ENCODE measurements around the gene SFMBT2.

The SFMBT2 gene

GRCh38 chr10:7269988-7270387 lies 140.8 kb downstream of the SFMBT2 start:
- Histone ChIP-seq H3K4me3 (ENCODE audit: low read length) (no peak overlapping the region), H3K27me3 (ENCODE audit: insufficient read depth, low read length) (no peaks in the 10 kb centered on the region), H3K36me3 (ENCODE audit: insufficient read depth, low read depth, low read length) (no peaks in the 10 kb centered on the region), H3K27ac (ENCODE audit: low read length) (no peak overlapping the region), H3K9me3 (ENCODE audit: insufficient read depth, low read depth, low read length) (no peaks in the 10 kb centered on the region), H3K4me1 (ENCODE audit: insufficient read depth, low read length) (no peaks in the 10 kb centered on the region), H3K9ac (ENCODE audit: low read depth, low read length) (no peak overlapping the region)

GRCh38 chr10:7267142-7267541 lies 143.7 kb downstream of the SFMBT2 start:
- no peaks in the 10 kb centered on the region for H3K36me3 ChIP-seq (ENCODE audit: insufficient read depth, low read depth, low read length)
- no peaks in the 10 kb centered on the region for H3K9me3 ChIP-seq (ENCODE audit: insufficient read depth, low read depth, low read length)
- no peak overlapping the region for H3K27ac ChIP-seq (ENCODE audit: low read length)
- no peak overlapping the region for H3K4me3 ChIP-seq (ENCODE audit: low read length)
- H3K4me1 ChIP-seq (ENCODE audit: insufficient read depth, low read length), result no peaks in the 10 kb centered on the region
- H3K9ac ChIP-seq (ENCODE audit: low read depth, low read length), result no peak overlapping the region
- no peaks in the 10 kb centered on the region for H3K27me3 ChIP-seq (ENCODE audit: insufficient read depth, low read length)

- Histone ChIP-seq H3K27me3 (ENCODE audit: insufficient read depth, low read length) (no peaks in the 10 kb centered on the region), H3K9ac (ENCODE audit: low read depth, low read length) (no peak overlapping the region), H3K9me3 (ENCODE audit: insufficient read depth, low read depth, low read length) (no peaks in the 10 kb centered on the region), H3K27ac (ENCODE audit: low read length) (no peak overlapping the region), H3K4me1 (ENCODE audit: insufficient read depth, low read length) (no peaks in the 10 kb centered on the region), H3K4me3 (ENCODE audit: low read length) (no peak overlapping the region), H3K36me3 (ENCODE audit: insufficient read depth, low read depth, low read length) (no peaks in the 10 kb centered on the region)
Measured at GRCh38 chr10:7265396-7266123, 145.3 kb downstream of the SFMBT2 start.

DNA sequence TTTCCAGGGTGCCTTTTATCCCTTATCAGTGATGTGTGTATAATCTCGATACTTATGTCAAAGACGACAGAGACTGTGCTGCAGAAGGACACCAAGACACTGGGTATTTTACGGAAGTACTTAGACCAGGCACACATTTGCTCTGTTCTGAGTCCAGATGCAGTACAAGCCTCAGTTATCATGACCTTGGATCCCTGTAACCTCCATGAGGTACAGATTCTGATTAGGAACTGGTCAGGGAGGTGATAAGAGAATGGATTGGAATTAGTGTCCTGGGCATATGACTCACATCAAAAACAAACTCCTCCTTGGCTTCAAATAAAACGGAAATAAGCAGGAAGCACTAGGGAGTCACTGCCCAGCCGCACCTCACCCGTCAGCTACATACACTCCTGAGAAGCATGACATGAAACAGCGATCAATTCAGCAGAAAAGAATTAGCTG lies 146.5 kb downstream of the SFMBT2 start:
- Histone ChIP-seq H3K4me3 (ENCODE audit: low read length) (no peak overlapping the region), H3K9me3 (ENCODE audit: insufficient read depth, low read depth, low read length) (no peaks in the 10 kb centered on the region), H3K27ac (ENCODE audit: low read length) (no peak overlapping the region), H3K27me3 (ENCODE audit: insufficient read depth, low read length) (no peaks in the 10 kb centered on the region), H3K9ac (ENCODE audit: low read depth, low read length) (no peak overlapping the region), H3K36me3 (ENCODE audit: insufficient read depth, low read depth, low read length) (no peaks in the 10 kb centered on the region), H3K4me1 (ENCODE audit: insufficient read depth, low read length) (no peaks in the 10 kb centered on the region)

GRCh38 chr10:7263616-7264015 lies 147.2 kb downstream of the SFMBT2 start:
- H3K36me3 ChIP-seq (ENCODE audit: insufficient read depth, low read depth, low read length), result no peaks in the 10 kb centered on the region
- no peak overlapping the region for H3K9ac ChIP-seq (ENCODE audit: low read depth, low read length)
- H3K27ac ChIP-seq (ENCODE audit: low read length), result no peak overlapping the region
- no peaks in the 10 kb centered on the region for H3K27me3 ChIP-seq (ENCODE audit: insufficient read depth, low read length)
- no peak overlapping the region for H3K4me3 ChIP-seq (ENCODE audit: low read length)
- H3K4me1 ChIP-seq (ENCODE audit: insufficient read depth, low read length), result no peaks in the 10 kb centered on the region
- H3K9me3 ChIP-seq (ENCODE audit: insufficient read depth, low read depth, low read length), result no peaks in the 10 kb centered on the region

DNA sequence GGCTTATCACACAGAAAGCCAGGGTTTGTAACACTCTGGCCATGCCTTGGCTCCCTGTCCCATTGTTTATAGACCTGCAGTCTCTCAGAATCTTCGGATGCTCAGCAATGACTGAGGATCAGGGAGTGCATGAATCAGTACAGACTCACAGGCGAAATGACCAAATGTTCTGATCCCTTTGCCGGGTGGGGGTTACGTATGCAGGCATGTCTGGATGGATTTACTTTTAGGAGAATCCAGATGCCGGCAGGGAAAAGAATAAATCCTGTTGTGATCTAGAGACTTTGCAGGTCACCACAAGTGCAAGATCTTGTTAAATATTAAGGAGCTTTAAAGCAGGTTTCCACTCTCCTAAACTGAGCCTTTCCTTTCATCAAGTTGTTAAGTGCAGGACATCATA lies 149.5 kb downstream of the SFMBT2 start:
- Histone ChIP-seq H3K36me3 (ENCODE audit: insufficient read depth, low read depth, low read length) (no peaks in the 10 kb centered on the region), H3K9ac (ENCODE audit: low read depth, low read length) (no peak overlapping the region), H3K4me1 (ENCODE audit: insufficient read depth, low read length) (no peaks in the 10 kb centered on the region), H3K9me3 (ENCODE audit: insufficient read depth, low read depth, low read length) (no peaks in the 10 kb centered on the region), H3K27me3 (ENCODE audit: insufficient read depth, low read length) (no peaks in the 10 kb centered on the region), H3K4me3 (ENCODE audit: low read length) (no peak overlapping the region), H3K27ac (ENCODE audit: low read length) (no peak overlapping the region)

DNA sequence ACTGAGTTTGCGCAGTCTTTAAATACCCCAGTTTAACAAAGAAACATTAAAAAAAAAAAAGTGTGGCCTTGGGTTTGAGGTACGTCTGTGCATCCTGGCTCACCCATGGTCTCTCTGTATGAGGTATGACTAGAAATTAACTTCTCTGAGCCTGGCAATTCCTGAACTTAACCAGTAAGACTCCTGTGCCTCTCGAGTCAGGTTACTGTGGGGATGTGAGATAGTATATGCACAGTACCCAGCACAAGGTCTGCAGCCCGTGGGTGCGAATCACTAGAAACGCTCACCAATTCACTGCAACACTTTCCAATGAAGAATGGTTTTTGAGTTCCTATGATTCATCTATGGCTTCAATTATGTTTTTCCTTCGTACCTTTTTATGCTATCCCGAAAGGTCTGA lies 149.9 kb downstream of the SFMBT2 start:
- Histone ChIP-seq H3K27ac (ENCODE audit: low read length) (no peak overlapping the region), H3K9me3 (ENCODE audit: insufficient read depth, low read depth, low read length) (no peaks in the 10 kb centered on the region), H3K27me3 (ENCODE audit: insufficient read depth, low read length) (no peaks in the 10 kb centered on the region), H3K4me1 (ENCODE audit: insufficient read depth, low read length) (no peaks in the 10 kb centered on the region), H3K4me3 (ENCODE audit: low read length) (no peak overlapping the region), H3K36me3 (ENCODE audit: insufficient read depth, low read depth, low read length) (no peaks in the 10 kb centered on the region), H3K9ac (ENCODE audit: low read depth, low read length) (no peak overlapping the region)

DNA sequence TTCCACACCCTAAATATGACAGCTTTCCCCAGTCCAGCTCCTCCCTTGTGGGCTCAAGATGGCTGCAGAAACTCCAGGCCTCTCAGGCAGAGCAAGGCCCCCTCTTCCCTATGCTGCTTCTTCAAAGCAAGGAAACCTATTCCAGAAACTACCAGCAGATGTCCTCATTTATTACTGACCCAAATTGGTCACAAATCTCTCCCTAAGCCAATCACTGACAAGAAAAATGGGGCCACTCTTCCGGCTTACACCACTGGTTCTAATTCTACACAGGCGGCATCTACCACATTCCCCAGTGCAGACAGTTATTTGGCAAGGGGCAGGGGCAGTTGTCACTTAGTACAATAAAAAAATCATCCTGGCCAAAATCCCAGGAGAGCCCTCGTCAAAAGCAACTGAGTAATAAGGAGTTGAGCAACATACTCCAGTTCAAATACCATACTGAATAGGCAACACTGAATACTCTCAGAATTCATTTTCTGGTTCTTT lies 150.4 kb downstream of the SFMBT2 start:
- Histone ChIP-seq H3K9me3 (ENCODE audit: insufficient read depth, low read depth, low read length) (no peaks in the 10 kb centered on the region), H3K27me3 (ENCODE audit: insufficient read depth, low read length) (no peaks in the 10 kb centered on the region), H3K9ac (ENCODE audit: low read depth, low read length) (no peak overlapping the region), H3K4me3 (ENCODE audit: low read length) (no peak overlapping the region), H3K4me1 (ENCODE audit: insufficient read depth, low read length) (no peaks in the 10 kb centered on the region), H3K36me3 (ENCODE audit: insufficient read depth, low read depth, low read length) (no peaks in the 10 kb centered on the region), H3K27ac (ENCODE audit: low read length) (no peak overlapping the region)

GRCh38 chr10:7258948-7259523 lies 151.8 kb downstream of the SFMBT2 start:
- Histone ChIP-seq H3K27me3 (ENCODE audit: insufficient read depth, low read length) (no peaks in the 10 kb centered on the region), H3K9me3 (ENCODE audit: insufficient read depth, low read depth, low read length) (no peaks in the 10 kb centered on the region), H3K4me1 (ENCODE audit: insufficient read depth, low read length) (no peaks in the 10 kb centered on the region), H3K27ac (ENCODE audit: low read length) (no peak overlapping the region), H3K9ac (ENCODE audit: low read depth, low read length) (no peak overlapping the region), H3K36me3 (ENCODE audit: insufficient read depth, low read depth, low read length) (no peaks in the 10 kb centered on the region), H3K4me3 (ENCODE audit: low read length) (no peak overlapping the region)

DNA sequence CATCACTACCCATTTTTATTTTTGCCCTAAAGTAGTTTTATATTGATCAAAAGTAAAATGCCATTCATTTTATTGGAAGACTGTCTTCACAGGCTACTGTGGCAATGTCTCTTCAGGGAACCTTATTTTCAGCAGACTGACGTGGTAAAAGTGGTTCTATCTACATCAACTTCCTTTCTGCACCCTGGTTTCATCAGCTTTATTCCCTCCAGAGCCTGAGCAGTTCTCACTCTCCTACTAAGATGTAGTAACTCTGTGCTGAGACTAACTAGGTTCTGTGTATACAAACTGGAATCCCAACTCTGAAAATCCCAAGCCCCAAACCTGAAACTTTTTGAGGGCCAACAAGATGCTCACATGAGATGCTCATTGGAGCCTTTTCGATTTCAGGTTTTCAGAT lies 155.3 kb downstream of the SFMBT2 start:
- no peak overlapping the region for H3K4me3 ChIP-seq (ENCODE audit: low read length)
- no peaks in the 10 kb centered on the region for H3K36me3 ChIP-seq (ENCODE audit: insufficient read depth, low read depth, low read length)
- H3K4me1 ChIP-seq (ENCODE audit: insufficient read depth, low read length), result no peaks in the 10 kb centered on the region
- H3K9ac ChIP-seq (ENCODE audit: low read depth, low read length), result no peak overlapping the region
- H3K9me3 ChIP-seq (ENCODE audit: insufficient read depth, low read depth, low read length), result no peaks in the 10 kb centered on the region
- no peaks in the 10 kb centered on the region for H3K27me3 ChIP-seq (ENCODE audit: insufficient read depth, low read length)
- no peak overlapping the region for H3K27ac ChIP-seq (ENCODE audit: low read length)

GRCh38 chr10:7251696-7252465 lies 159.0 kb downstream of the SFMBT2 start:
- Histone ChIP-seq H3K9ac (ENCODE audit: low read depth, low read length) (no peak overlapping the region), H3K9me3 (ENCODE audit: insufficient read depth, low read depth, low read length) (no peaks in the 10 kb centered on the region), H3K4me1 (ENCODE audit: insufficient read depth, low read length) (no peaks in the 10 kb centered on the region), H3K27me3 (ENCODE audit: insufficient read depth, low read length) (no peaks in the 10 kb centered on the region), H3K4me3 (ENCODE audit: low read length) (no peak overlapping the region), H3K27ac (ENCODE audit: low read length) (no peak overlapping the region), H3K36me3 (ENCODE audit: insufficient read depth, low read depth, low read length) (no peaks in the 10 kb centered on the region)

- H3K9ac ChIP-seq (ENCODE audit: low read depth, low read length), result no peak overlapping the region
- H3K27ac ChIP-seq (ENCODE audit: low read length), result no peak overlapping the region
- no peaks in the 10 kb centered on the region for H3K4me1 ChIP-seq (ENCODE audit: insufficient read depth, low read length)
- H3K36me3 ChIP-seq (ENCODE audit: insufficient read depth, low read depth, low read length), result no peaks in the 10 kb centered on the region
- no peaks in the 10 kb centered on the region for H3K9me3 ChIP-seq (ENCODE audit: insufficient read depth, low read depth, low read length)
- H3K4me3 ChIP-seq (ENCODE audit: low read length), result no peak overlapping the region
- H3K27me3 ChIP-seq (ENCODE audit: insufficient read depth, low read length), result no peaks in the 10 kb centered on the region
Measured at GRCh38 chr10:7250236-7250635, 160.6 kb downstream of the SFMBT2 start.
